NB4 (cell line): ENCODE results near the gene KAZN.
A peak's percentile ranks its signal among the peaks of the same experiment; 100 is the strongest.

Experiments
- POLR2A ChIP-seq: IDR thresholded peaks from 2 replicates; pipeline ENCODE4 v1.6.1; 2011; ENCODE audit warnings: mild to moderate bottlenecking; ENCODE audit not compliant: insufficient read length; ENCODE audit errors: extremely low read depth
- TF ChIP-seq, protein P1 (sequence below): IDR thresholded peaks from one replicate; pipeline ENCODE4 v1.5.1; 2012; ENCODE audit warnings: low read depth, low read length

GRCh38 chr1:14915356-14916054, 317.0 kb downstream of the KAZN start:
- TF ChIP-seq, protein P1, sequence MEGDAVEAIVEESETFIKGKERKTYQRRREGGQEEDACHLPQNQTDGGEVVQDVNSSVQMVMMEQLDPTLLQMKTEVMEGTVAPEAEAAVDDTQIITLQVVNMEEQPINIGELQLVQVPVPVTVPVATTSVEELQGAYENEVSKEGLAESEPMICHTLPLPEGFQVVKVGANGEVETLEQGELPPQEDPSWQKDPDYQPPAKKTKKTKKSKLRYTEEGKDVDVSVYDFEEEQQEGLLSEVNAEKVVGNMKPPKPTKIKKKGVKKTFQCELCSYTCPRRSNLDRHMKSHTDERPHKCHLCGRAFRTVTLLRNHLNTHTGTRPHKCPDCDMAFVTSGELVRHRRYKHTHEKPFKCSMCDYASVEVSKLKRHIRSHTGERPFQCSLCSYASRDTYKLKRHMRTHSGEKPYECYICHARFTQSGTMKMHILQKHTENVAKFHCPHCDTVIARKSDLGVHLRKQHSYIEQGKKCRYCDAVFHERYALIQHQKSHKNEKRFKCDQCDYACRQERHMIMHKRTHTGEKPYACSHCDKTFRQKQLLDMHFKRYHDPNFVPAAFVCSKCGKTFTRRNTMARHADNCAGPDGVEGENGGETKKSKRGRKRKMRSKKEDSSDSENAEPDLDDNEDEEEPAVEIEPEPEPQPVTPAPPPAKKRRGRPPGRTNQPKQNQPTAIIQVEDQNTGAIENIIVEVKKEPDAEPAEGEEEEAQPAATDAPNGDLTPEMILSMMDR: peak; percentile 81
- no peak for TF ChIP-seq POLR2A
